C4-2B (cell line): ENCODE data around the gene C2orf68.

Source experiments
- H3K27ac ChIP-seq: fragments of 450-650 bp; 2 replicates; pipeline ENCODE4 v1.5.1; 2017
- ZFX ChIP-seq: fragments of 450-650 bp; IDR thresholded peaks from 2 replicates; pipeline ENCODE4 v1.6.1; 2017
- TF ChIP-seq, protein P1 (sequence below): fragments of 450-650 bp; conservative IDR thresholded peaks from 2 replicates; pipeline ENCODE4 v1.5.1; 2017; ENCODE audit warnings: mild to moderate bottlenecking

The C2orf68 gene

DNA sequence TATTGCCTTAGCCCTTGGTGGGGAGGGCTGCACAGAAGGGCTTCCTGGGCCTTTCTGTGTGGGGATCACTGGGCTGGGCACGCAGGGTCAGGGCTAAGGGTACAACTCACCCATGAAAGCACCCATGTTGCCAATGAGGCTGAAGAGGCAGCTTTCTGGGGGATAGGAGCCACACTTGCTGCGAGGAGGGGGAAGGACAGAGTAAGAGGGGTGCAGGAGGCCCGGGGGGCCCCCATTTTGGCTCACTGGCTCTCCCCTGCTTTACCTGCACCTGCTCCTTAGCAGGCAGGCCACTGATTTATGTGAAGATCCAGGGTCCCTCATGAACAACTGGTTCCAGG lies 11.7 kb downstream of the C2orf68 start:
- TF ChIP-seq, protein P1, sequence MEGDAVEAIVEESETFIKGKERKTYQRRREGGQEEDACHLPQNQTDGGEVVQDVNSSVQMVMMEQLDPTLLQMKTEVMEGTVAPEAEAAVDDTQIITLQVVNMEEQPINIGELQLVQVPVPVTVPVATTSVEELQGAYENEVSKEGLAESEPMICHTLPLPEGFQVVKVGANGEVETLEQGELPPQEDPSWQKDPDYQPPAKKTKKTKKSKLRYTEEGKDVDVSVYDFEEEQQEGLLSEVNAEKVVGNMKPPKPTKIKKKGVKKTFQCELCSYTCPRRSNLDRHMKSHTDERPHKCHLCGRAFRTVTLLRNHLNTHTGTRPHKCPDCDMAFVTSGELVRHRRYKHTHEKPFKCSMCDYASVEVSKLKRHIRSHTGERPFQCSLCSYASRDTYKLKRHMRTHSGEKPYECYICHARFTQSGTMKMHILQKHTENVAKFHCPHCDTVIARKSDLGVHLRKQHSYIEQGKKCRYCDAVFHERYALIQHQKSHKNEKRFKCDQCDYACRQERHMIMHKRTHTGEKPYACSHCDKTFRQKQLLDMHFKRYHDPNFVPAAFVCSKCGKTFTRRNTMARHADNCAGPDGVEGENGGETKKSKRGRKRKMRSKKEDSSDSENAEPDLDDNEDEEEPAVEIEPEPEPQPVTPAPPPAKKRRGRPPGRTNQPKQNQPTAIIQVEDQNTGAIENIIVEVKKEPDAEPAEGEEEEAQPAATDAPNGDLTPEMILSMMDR, result no peak
- no peak for TF ChIP-seq ZFX
- no peak overlapping the region for H3K27ac ChIP-seq

DNA sequence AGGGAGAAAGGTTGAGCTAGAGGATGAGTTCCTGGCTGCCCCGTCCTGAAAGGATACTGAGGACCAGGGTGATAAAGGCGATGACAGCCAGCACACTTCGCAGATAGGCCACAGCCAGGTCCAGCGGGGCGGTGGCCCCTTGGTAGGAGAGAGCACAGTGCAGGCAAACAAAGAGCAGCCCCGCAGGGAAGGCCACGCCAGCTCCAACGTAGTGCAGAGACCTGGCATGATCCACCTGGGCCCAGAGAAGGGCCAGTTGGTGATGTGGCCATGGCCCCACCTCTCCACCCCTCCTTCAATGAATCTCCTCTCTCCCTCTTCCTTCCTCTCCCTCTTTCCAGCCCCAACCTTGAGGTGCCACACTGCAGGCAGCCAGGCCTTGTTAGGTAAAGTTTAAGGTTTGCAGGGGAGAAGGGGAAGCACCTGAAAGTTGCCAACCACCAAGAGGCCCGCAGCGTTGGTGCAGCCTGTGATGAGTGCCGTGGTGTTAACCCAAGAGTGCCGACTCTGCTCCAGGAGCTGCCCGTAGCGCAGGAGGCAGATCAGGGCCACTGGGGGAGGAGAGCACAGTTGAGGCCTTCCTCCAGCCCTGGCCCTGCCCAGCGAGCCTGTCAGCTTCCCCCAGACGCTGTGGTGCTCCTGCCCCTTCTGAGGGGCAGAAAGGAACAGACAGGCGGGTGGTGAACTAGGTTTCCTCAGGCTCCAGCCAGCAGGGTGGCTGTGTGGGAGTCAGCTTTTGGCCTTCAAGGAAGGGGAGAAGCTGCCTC lies 12.2 kb downstream of the C2orf68 start:
- H3K27ac ChIP-seq, result no peak overlapping the region
- TF ChIP-seq ZFX, result no peak
- TF ChIP-seq, protein P1, result no peak

DNA sequence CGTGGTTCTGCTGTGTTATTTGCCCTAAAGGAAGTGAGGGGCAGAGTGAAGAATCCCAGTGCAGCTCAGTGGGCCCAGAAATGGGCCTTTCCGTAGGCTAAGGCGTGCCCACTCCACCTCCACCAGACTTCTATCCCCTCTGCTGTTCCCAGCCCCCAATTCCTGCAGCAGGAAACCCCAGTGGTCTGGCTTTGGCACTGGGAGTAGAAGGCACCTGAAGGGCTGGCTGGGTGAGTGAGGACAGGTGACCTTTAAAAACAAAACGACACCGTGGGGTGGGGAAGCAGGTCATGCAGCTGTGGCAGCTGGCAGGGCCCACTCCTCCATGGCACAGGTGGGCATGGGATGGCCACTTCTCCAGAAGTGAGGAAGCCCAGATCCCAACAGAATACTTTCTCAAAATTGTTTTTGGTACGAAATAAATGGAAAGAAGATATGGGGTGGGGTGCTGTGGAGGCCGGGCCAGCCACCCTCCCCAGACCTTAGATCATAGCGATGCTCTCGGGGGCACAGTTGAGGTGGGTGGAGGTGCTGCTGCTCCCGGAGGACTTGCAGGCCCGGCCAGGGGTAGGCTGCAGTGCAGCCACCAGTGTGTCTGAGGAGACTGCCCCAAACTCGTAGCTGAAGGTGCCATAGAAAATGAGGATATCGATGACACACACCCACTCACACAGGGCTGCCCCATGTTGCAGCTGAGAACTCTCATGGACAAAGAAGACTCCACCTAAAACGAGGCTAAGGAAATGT lies 13.1 kb downstream of the C2orf68 start:
- no peak for TF ChIP-seq ZFX
- TF ChIP-seq, protein P1, result no peak
- H3K27ac ChIP-seq, result no peak overlapping the region

DNA sequence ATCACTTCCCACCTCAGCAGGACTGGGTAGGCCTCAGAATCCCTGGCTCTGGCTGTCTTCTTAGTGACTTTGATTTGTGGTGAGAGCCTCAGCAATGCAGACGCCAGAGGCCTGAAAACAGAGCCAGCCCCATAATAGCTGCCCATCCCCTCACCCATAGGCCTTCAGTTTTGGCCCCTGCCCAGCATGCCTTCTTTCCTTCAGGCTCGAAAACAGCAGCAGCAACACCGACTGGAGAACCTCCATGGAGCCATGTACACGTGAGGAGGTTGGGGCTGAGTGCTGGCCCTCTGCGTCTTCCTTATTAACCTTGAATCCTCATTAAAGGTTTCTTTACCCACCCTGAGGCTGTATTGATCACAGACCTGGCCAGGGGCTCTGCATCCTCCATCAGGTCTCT lies 14.6 kb downstream of the C2orf68 start:
- no peak overlapping the region for H3K27ac ChIP-seq
- TF ChIP-seq ZFX, result no peak
- TF ChIP-seq, protein P1, result no peak

DNA sequence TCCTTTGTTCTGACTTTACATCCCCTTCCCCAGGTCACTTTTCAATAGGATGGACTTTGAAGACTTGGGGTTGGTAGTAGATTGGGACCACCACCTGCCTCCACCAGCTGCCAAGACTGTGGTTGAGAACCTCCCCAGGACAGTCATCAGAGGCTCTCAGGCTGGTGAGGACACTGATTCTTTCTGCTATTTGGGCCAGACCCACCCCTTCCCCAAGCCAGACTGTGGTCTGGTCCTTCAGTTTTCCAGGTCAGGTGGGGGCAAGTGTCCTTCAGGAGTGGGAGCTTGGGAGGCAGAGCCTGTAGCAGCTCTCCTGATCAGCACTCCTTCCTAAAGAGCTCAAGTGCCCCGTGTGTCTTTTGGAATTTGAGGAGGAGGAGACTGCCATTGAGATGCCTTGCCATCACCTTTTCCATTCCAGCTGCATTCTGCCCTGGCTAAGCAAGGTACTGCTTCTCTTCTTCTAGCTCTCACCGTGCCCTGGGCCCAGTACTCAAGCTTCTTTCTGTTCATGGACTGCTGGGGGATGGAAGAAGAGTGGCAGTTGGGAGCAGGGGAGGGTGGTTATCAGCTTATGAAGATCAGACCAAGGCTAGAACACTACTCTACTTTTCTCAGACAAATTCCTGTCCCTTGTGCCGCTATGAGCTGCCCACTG lies 15.3 kb downstream of the C2orf68 start:
- no peak for TF ChIP-seq ZFX
- TF ChIP-seq, protein P1, result no peak
- peak overlapping the region; percentile 82 for H3K27ac ChIP-seq

DNA sequence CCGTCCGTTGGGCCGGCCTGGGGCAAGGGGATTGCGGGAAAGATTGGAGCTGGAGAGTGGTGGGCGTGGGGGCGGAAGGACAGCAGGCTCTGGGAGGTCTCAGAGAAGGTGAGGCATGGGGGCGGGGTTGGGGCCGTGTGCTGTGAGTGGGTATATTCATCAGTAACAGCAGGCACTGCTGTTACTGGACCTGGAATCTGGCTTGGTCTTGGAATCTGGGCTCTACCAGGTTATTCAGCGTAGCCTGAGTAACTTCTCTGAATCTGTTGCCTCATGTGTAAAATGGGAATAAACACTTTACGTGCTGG lies 15.9 kb downstream of the C2orf68 start:
- no peak for TF ChIP-seq ZFX
- TF ChIP-seq, protein P1, result no peak
- H3K27ac ChIP-seq, result peak overlapping the region; percentile 82

DNA sequence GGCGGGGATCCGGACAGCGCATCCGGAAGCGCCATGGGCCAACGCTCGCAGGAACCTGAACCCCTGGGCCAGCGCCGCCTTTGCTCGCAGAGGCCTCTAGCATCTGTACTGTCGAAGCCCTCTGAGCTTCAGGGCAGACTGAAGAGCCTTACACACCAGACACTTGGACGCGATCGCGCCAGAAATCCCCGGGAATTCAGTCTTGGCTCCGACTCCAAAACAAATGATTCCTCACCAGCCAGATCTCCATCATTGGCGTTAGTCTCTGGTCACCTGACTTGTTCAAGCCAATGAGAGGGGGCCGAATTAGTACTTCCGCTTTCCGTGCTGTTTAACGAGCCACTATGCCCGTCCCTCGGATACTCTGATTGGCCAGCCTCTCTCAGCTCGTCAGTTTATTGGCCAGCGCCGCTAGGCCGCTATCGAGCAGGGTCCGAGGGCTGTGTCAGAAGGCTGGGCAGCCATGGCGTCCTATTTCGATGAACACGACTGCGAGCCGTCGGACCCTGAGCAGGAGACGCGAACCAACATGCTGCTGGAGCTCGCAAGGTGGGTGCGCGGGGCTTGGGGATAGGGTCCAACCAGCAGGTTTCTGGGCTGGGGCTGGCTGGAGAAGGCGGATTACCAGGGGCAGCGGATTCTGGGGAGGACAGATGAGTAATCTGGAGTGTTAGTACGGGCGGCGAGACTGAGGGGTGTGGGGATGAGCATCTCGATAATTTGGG lies 16.4 kb downstream of the C2orf68 start, which contains the start of gene RNF181:
TSS of gene RNF181 (plus strand) at position 445 of the 725 bp plus-strand sequence. CDS start at position 464, 19 bp downstream.
- peak within 1 kb of the TSS; percentile 82 for H3K27ac ChIP-seq
- TF ChIP-seq ZFX, result no peak
- TF ChIP-seq, protein P1, result no peak
